NT2/D1 (cell line): ENCODE data around the gene PDE7B.

Source experiments
- DNase-seq: peaks from one replicate; pipeline ENCODE4 v3.0.0-alpha.2; 2011; ENCODE audit warnings: low read depth, low spot score
- H3K27me3 ChIP-seq: 2 replicates; pipeline ENCODE4 v1.6.0; 2011; ENCODE audit warnings: mild to moderate bottlenecking; ENCODE audit not compliant: insufficient read length, insufficient read depth
- H3K36me3 ChIP-seq: 2 replicates; pipeline ENCODE4 v1.6.1; 2011; ENCODE audit warnings: mild to moderate bottlenecking, low read length, mixed read lengths; ENCODE audit not compliant: insufficient read depth, insufficient read length
- H3K4me1 ChIP-seq: 2 replicates; pipeline ENCODE4 v1.5.1; 2011; ENCODE audit not compliant: insufficient read depth, insufficient read length
- H3K4me3 ChIP-seq: 2 replicates; pipeline ENCODE4 v1.5.1; 2011; ENCODE audit warnings: low read depth; ENCODE audit not compliant: insufficient read length
- H3K9ac ChIP-seq: 2 replicates; pipeline ENCODE4 v1.6.0; 2011; ENCODE audit warnings: low read depth; ENCODE audit not compliant: insufficient read length
- H3K9me3 ChIP-seq: 2 replicates; pipeline ENCODE4 v1.5.1; 2011; ENCODE audit warnings: mild to moderate bottlenecking, low read length; ENCODE audit not compliant: insufficient read depth
- SUZ12 ChIP-seq: IDR thresholded peaks from 2 replicates; pipeline ENCODE4 v1.6.1; 2011; ENCODE audit not compliant: insufficient read length, insufficient read depth; ENCODE audit errors: extremely low read depth
- YY1 ChIP-seq: IDR thresholded peaks from 2 replicates; pipeline ENCODE4 v1.6.1; 2011; ENCODE audit not compliant: insufficient read length, insufficient read depth
- ZNF274 ChIP-seq: IDR thresholded peaks from 2 replicates; pipeline ENCODE4 v1.6.1; 2011; ENCODE audit warnings: mild to moderate bottlenecking, low read depth, low read length

Gene PDE7B

GRCh38 chr6:136087986-136088385 is 236.5 kb downstream of the PDE7B start:
- no peaks in the 10 kb centered on the region for H3K27me3 ChIP-seq
- no peaks in the 10 kb centered on the region for H3K36me3 ChIP-seq
- TF ChIP-seq ZNF274: no peak
- TF ChIP-seq YY1: no peak
- no peak for TF ChIP-seq SUZ12
- no peaks in the 10 kb centered on the region for H3K4me1 ChIP-seq
- no peaks in the 10 kb centered on the region for H3K9me3 ChIP-seq
- no peak overlapping the region for H3K4me3 ChIP-seq
- DNase-seq: no peak
- H3K9ac ChIP-seq: no peak overlapping the region

GRCh38 chr6:136088693-136089092 is 237.2 kb downstream of the PDE7B start:
- no peak for DNase-seq
- no peaks in the 10 kb centered on the region for H3K9me3 ChIP-seq
- H3K9ac ChIP-seq: no peak overlapping the region
- H3K4me1 ChIP-seq: no peaks in the 10 kb centered on the region
- H3K36me3 ChIP-seq: no peaks in the 10 kb centered on the region
- H3K27me3 ChIP-seq: no peaks in the 10 kb centered on the region
- no peak for TF ChIP-seq YY1
- no peak for TF ChIP-seq SUZ12
- no peak for TF ChIP-seq ZNF274
- no peak overlapping the region for H3K4me3 ChIP-seq

GRCh38 chr6:136089876-136090275 is 238.4 kb downstream of the PDE7B start:
- Histone ChIP-seq H3K9me3 (no peaks in the 10 kb centered on the region), H3K4me3 (no peak overlapping the region), H3K4me1 (no peaks in the 10 kb centered on the region), H3K9ac (no peak overlapping the region), H3K36me3 (no peaks in the 10 kb centered on the region), H3K27me3 (no peaks in the 10 kb centered on the region)
- no peak for TF ChIP-seq YY1
- no peak for TF ChIP-seq SUZ12
- no peak for TF ChIP-seq ZNF274
- no peak for DNase-seq

- Histone ChIP-seq H3K9ac (no peak overlapping the region), H3K36me3 (no peaks in the 10 kb centered on the region), H3K4me3 (no peak overlapping the region), H3K27me3 (no peaks in the 10 kb centered on the region), H3K4me1 (no peaks in the 10 kb centered on the region), H3K9me3 (no peaks in the 10 kb centered on the region)
- no peak for TF ChIP-seq YY1
- no peak for TF ChIP-seq SUZ12
- no peak for TF ChIP-seq ZNF274
- no peak for DNase-seq
Observed at GRCh38 chr6:136090929-136091328, 239.4 kb downstream of the PDE7B start.

GRCh38 chr6:136092897-136093296 is 241.4 kb downstream of the PDE7B start:
- H3K4me1 ChIP-seq: no peaks in the 10 kb centered on the region
- no peaks in the 10 kb centered on the region for H3K27me3 ChIP-seq
- H3K36me3 ChIP-seq: no peaks in the 10 kb centered on the region
- H3K9ac ChIP-seq: no peak overlapping the region
- H3K4me3 ChIP-seq: no peak overlapping the region
- TF ChIP-seq SUZ12 (no peak), ZNF274 (no peak), YY1 (no peak)
- DNase-seq: no peak
- no peaks in the 10 kb centered on the region for H3K9me3 ChIP-seq

GRCh38 chr6:136093835-136094234 is 242.3 kb downstream of the PDE7B start:
- no peak for DNase-seq
- Histone ChIP-seq H3K4me3 (no peak overlapping the region), H3K27me3 (no peaks in the 10 kb centered on the region), H3K4me1 (no peaks in the 10 kb centered on the region), H3K9ac (no peak overlapping the region), H3K36me3 (no peaks in the 10 kb centered on the region), H3K9me3 (no peaks in the 10 kb centered on the region)
- no peak for TF ChIP-seq SUZ12
- TF ChIP-seq YY1: no peak
- no peak for TF ChIP-seq ZNF274

- Histone ChIP-seq H3K9ac (no peak overlapping the region), H3K27me3 (no peaks in the 10 kb centered on the region), H3K36me3 (no peaks in the 10 kb centered on the region), H3K4me1 (no peaks in the 10 kb centered on the region), H3K4me3 (no peak overlapping the region), H3K9me3 (no peaks in the 10 kb centered on the region)
- TF ChIP-seq SUZ12: no peak
- TF ChIP-seq ZNF274: no peak
- no peak for TF ChIP-seq YY1
- DNase-seq: no peak
Observed at GRCh38 chr6:136094812-136095211, 243.3 kb downstream of the PDE7B start.
